ENCODE measurements around the gene TBX2.

Gene TBX2

GRCh38 chr17:61384354-61384691, 15.3 kb upstream of the TBX2 start:
- H3K27ac ChIP-seq (ENCODE audit: low read depth, low read length): no peak overlapping the region
- no peaks in the 10 kb centered on the region for H3K4me1 ChIP-seq (ENCODE audit: insufficient read depth, low read length)
- H3K27me3 ChIP-seq (ENCODE audit: control insufficient read depth in 1 of 2, insufficient read depth in 2 of 2, low read length in 2 of 2): no peaks in the 10 kb centered on the region
- H3K9ac ChIP-seq (ENCODE audit: low read length): no peak overlapping the region
- H3K4me3 ChIP-seq (ENCODE audit: low read depth in 1 of 2, low read length in 2 of 2): no peak overlapping the region
- H3K9me3 ChIP-seq (ENCODE audit: low read length): no peaks in the 10 kb centered on the region
- H3K36me3 ChIP-seq (ENCODE audit: insufficient read depth, low read length): no peaks in the 10 kb centered on the region

DNA sequence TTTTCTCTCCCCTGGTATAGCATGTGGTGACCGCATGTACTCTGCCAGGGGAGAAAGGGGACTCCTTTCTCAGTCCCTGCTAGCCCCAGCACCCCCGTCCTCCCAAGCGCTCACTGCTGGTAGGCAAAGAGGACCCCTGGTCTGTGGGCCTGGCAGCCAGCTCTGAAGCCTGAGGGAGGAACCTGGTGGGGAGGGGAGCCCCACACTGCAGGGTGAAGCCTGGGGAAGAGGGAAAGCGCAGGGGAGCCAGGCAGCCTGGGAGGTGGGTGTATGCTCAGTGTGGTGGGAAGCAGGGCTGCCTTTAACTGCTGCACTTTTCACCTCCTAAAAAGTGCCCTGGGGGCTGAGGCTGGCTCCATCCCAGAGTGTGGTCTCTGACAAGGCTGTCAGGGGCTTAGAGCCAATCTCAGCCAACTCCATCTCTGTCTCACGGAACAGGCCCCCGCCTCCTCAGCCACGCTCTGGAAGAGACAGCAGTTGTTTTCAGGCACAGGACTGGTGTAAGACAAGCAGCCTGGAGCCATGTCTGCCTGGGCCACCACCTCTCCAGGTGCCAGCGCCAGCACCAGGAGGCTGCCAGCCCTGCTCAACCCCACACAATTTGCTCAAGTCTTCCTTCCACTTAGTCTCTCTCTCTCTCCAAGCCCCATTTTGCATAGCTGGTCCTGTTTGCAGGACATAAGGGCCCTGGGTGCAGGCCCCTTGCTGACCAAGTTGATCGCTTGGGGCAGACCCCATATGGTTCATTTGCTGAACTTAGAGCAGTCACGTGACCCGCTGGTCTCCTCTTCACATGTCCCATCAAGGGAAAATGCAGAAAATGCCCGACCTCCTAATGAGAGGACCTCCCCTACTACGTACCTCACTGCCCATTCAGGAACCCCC, 14.7 kb upstream of the TBX2 start:
- Histone ChIP-seq H3K9ac (ENCODE audit: low read length) (no peak overlapping the region), H3K4me1 (ENCODE audit: insufficient read depth, low read length) (no peaks in the 10 kb centered on the region), H3K27me3 (ENCODE audit: control insufficient read depth in 1 of 2, insufficient read depth in 2 of 2, low read length in 2 of 2) (no peaks in the 10 kb centered on the region), H3K4me3 (ENCODE audit: low read depth in 1 of 2, low read length in 2 of 2) (no peak overlapping the region), H3K27ac (ENCODE audit: low read depth, low read length) (no peak overlapping the region), H3K9me3 (ENCODE audit: low read length) (no peaks in the 10 kb centered on the region), H3K36me3 (ENCODE audit: insufficient read depth, low read length) (no peaks in the 10 kb centered on the region)

GRCh38 chr17:61385577-61386236, 13.9 kb upstream of the TBX2 start:
- H3K27me3 ChIP-seq (ENCODE audit: control insufficient read depth in 1 of 2, insufficient read depth in 2 of 2, low read length in 2 of 2): no peaks in the 10 kb centered on the region
- H3K9ac ChIP-seq (ENCODE audit: low read length): no peak overlapping the region
- H3K4me1 ChIP-seq (ENCODE audit: insufficient read depth, low read length): no peaks in the 10 kb centered on the region
- no peak overlapping the region for H3K4me3 ChIP-seq (ENCODE audit: low read depth in 1 of 2, low read length in 2 of 2)
- H3K27ac ChIP-seq (ENCODE audit: low read depth, low read length): no peak overlapping the region
- no peaks in the 10 kb centered on the region for H3K36me3 ChIP-seq (ENCODE audit: insufficient read depth, low read length)
- H3K9me3 ChIP-seq (ENCODE audit: low read length): no peaks in the 10 kb centered on the region

DNA sequence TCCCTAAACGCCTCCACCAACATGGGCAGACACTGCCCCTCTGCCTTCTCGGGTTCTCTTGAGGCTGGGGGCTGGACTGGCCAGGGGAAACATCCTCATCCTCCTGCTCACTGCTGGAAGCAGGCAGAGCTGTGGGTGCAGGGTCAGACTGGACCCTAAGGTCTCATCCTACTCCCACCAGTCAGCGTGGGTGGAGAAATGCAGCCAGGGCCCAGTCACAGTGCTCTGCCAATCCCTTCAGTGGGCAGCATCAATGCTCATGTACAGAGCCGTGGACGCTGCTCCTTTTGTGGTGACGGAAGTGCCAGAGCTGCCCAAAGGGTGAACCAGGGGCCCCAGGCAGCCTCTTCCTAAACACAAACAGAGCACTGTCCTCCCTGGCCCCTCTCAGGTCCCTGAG, 13.4 kb upstream of the TBX2 start:
- H3K36me3 ChIP-seq (ENCODE audit: insufficient read depth, low read length): no peaks in the 10 kb centered on the region
- no peaks in the 10 kb centered on the region for H3K4me1 ChIP-seq (ENCODE audit: insufficient read depth, low read length)
- no peak overlapping the region for H3K4me3 ChIP-seq (ENCODE audit: low read depth in 1 of 2, low read length in 2 of 2)
- H3K27me3 ChIP-seq (ENCODE audit: control insufficient read depth in 1 of 2, insufficient read depth in 2 of 2, low read length in 2 of 2): no peaks in the 10 kb centered on the region
- H3K9me3 ChIP-seq (ENCODE audit: low read length): no peaks in the 10 kb centered on the region
- no peak overlapping the region for H3K27ac ChIP-seq (ENCODE audit: low read depth, low read length)
- H3K9ac ChIP-seq (ENCODE audit: low read length): no peak overlapping the region

GRCh38 chr17:61387011-61387410, 12.6 kb upstream of the TBX2 start:
- H3K4me1 ChIP-seq (ENCODE audit: insufficient read depth, low read length): no peaks in the 10 kb centered on the region
- no peak overlapping the region for H3K27ac ChIP-seq (ENCODE audit: low read depth, low read length)
- no peaks in the 10 kb centered on the region for H3K9me3 ChIP-seq (ENCODE audit: low read length)
- no peak overlapping the region for H3K4me3 ChIP-seq (ENCODE audit: low read depth in 1 of 2, low read length in 2 of 2)
- H3K9ac ChIP-seq (ENCODE audit: low read length): no peak overlapping the region
- no peaks in the 10 kb centered on the region for H3K36me3 ChIP-seq (ENCODE audit: insufficient read depth, low read length)
- H3K27me3 ChIP-seq (ENCODE audit: control insufficient read depth in 1 of 2, insufficient read depth in 2 of 2, low read length in 2 of 2): no peaks in the 10 kb centered on the region

- Histone ChIP-seq H3K9me3 (ENCODE audit: low read length) (no peaks in the 10 kb centered on the region), H3K4me1 (ENCODE audit: insufficient read depth, low read length) (no peaks in the 10 kb centered on the region), H3K27ac (ENCODE audit: low read depth, low read length) (no peak overlapping the region), H3K36me3 (ENCODE audit: insufficient read depth, low read length) (no peaks in the 10 kb centered on the region), H3K9ac (ENCODE audit: low read length) (no peak overlapping the region), H3K4me3 (ENCODE audit: low read depth in 1 of 2, low read length in 2 of 2) (no peak overlapping the region), H3K27me3 (ENCODE audit: control insufficient read depth in 1 of 2, insufficient read depth in 2 of 2, low read length in 2 of 2) (no peaks in the 10 kb centered on the region)
Measured at GRCh38 chr17:61387511-61388305, 11.9 kb upstream of the TBX2 start.

- H3K4me3 ChIP-seq (ENCODE audit: low read depth in 1 of 2, low read length in 2 of 2): no peak overlapping the region
- no peaks in the 10 kb centered on the region for H3K9me3 ChIP-seq (ENCODE audit: low read length)
- no peaks in the 10 kb centered on the region for H3K4me1 ChIP-seq (ENCODE audit: insufficient read depth, low read length)
- H3K36me3 ChIP-seq (ENCODE audit: insufficient read depth, low read length): no peaks in the 10 kb centered on the region
- no peak overlapping the region for H3K27ac ChIP-seq (ENCODE audit: low read depth, low read length)
- H3K9ac ChIP-seq (ENCODE audit: low read length): no peak overlapping the region
- H3K27me3 ChIP-seq (ENCODE audit: control insufficient read depth in 1 of 2, insufficient read depth in 2 of 2, low read length in 2 of 2): no peaks in the 10 kb centered on the region
Measured at GRCh38 chr17:61388561-61389356, 10.9 kb upstream of the TBX2 start.

DNA sequence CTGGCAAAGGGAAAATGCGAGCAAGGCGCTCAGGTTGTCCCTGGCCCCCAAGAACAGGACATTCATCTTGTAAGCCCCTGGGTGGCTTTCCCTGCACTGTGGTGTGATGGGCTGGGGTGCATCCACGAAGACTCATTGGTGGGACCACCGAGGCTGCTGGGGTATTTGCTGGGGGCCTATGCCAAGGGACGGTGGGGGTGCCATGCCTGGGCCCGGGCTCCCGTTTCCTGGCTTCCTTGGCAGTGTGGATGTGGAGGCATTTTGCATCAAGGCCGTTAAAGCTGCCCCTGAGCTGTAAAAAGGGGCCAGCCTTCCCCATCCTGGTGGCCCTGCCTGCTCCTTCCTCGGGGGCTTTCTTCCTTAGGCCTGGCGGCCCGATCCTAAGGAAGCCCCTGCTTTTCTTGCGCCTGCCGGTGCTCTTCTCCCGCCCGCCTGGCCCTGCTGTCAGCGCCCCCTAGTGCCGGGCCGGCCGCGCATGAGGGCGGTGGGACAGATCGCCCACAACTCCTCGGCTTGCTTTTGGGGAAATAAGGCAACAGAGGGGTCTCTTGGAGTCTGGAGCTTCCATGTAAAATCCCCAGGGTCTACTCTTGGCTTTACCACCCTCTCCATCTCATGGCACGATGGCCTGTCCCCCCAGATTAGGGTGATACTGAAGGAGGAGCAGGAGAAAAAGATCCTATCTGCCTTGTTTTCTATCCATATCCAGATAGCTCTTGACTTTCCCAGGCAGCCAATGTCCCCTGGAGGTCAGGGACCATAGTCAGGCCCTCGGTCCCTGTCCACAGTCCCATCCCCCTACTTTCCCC, 9.8 kb upstream of the TBX2 start:
- no peaks in the 10 kb centered on the region for H3K9me3 ChIP-seq (ENCODE audit: low read length)
- no peak overlapping the region for H3K4me3 ChIP-seq (ENCODE audit: low read depth in 1 of 2, low read length in 2 of 2)
- no peak overlapping the region for H3K9ac ChIP-seq (ENCODE audit: low read length)
- no peaks in the 10 kb centered on the region for H3K36me3 ChIP-seq (ENCODE audit: insufficient read depth, low read length)
- no peaks in the 10 kb centered on the region for H3K27me3 ChIP-seq (ENCODE audit: control insufficient read depth in 1 of 2, insufficient read depth in 2 of 2, low read length in 2 of 2)
- H3K4me1 ChIP-seq (ENCODE audit: insufficient read depth, low read length): no peaks in the 10 kb centered on the region
- no peak overlapping the region for H3K27ac ChIP-seq (ENCODE audit: low read depth, low read length)

GRCh38 chr17:61390479-61390791, 9.2 kb upstream of the TBX2 start:
- Histone ChIP-seq H3K9me3 (ENCODE audit: low read length) (no peaks in the 10 kb centered on the region), H3K9ac (ENCODE audit: low read length) (no peak overlapping the region), H3K27ac (ENCODE audit: low read depth, low read length) (no peak overlapping the region), H3K27me3 (ENCODE audit: control insufficient read depth in 1 of 2, insufficient read depth in 2 of 2, low read length in 2 of 2) (peaks cover 0 to 4% of the 10 kb centered on the region in 2 donors), H3K4me1 (ENCODE audit: insufficient read depth, low read length) (no peaks in the 10 kb centered on the region), H3K36me3 (ENCODE audit: insufficient read depth, low read length) (no peaks in the 10 kb centered on the region), H3K4me3 (ENCODE audit: low read depth in 1 of 2, low read length in 2 of 2) (no peak overlapping the region)

DNA sequence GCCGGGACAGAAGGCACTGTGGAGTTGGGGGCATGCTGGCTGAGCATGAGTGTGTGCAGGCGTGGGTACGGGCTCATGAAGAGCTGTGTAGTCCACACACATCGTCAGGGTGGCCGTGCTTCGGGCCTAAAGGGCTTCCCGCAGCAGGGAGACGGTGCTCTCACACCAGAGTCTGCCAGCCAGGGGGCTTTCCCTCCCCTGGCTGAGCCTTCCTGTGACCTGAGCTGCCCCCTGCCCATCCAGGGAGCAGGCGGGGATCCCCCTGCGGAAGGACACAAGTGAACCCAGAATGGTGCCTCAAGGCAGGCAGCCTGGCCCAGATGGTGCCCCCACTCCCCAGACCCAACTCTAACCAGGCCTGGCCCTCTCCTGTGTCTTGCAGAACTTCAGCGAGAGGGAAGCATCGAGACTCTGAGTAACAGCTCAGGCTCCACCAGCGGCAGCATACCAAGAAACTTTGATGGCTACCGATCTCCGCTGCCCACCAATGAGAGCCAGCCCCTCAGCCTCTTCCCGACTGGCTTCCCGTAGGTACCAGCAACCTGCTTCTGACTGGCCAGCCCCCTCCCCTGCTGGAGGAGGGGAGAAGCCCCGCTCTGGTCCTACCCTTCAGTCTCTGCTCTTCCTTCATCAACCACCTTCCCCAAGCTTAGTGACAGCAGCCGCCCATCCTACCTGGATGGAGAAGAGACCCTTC, 7.9 kb upstream of the TBX2 start:
- H3K9ac ChIP-seq (ENCODE audit: low read length): no peak overlapping the region
- H3K4me3 ChIP-seq (ENCODE audit: low read depth in 1 of 2, low read length in 2 of 2): no peak overlapping the region
- no peaks in the 10 kb centered on the region for H3K4me1 ChIP-seq (ENCODE audit: insufficient read depth, low read length)
- H3K36me3 ChIP-seq (ENCODE audit: insufficient read depth, low read length): no peaks in the 10 kb centered on the region
- no peaks in the 10 kb centered on the region for H3K9me3 ChIP-seq (ENCODE audit: low read length)
- H3K27me3 ChIP-seq (ENCODE audit: control insufficient read depth in 1 of 2, insufficient read depth in 2 of 2, low read length in 2 of 2): peaks cover 0 to 17% of the 10 kb centered on the region in 2 donors
- no peak overlapping the region for H3K27ac ChIP-seq (ENCODE audit: low read depth, low read length)

All from muscle layer of colon (tissue), 2 donors.